ENCODE data around the gene RAB40B.
A peak's percentile ranks its signal among the peaks of the same experiment; 100 is the strongest.
"Not testable (repeated sequence)": the region's sequence is repeated elsewhere in the genome, so short reads cannot be mapped to it uniquely, and the experiment has no call there.

Gene RAB40B

GRCh38 chr17:82698065-82698973, at the start of gene RAB40B:
RAB40B (minus strand) TSS chr17:82698698; CDS start chr17:82698596, 102 bp downstream.
- peak; percentile 97 for DNase-seq

- no peak for DNase-seq
Measured at GRCh38 chr17:82745524-82745923, 47.0 kb upstream of the RAB40B start.

GRCh38 chr17:82744736-82745135, 46.2 kb upstream of the RAB40B start:
- not testable (repeated sequence) for DNase-seq

DNA sequence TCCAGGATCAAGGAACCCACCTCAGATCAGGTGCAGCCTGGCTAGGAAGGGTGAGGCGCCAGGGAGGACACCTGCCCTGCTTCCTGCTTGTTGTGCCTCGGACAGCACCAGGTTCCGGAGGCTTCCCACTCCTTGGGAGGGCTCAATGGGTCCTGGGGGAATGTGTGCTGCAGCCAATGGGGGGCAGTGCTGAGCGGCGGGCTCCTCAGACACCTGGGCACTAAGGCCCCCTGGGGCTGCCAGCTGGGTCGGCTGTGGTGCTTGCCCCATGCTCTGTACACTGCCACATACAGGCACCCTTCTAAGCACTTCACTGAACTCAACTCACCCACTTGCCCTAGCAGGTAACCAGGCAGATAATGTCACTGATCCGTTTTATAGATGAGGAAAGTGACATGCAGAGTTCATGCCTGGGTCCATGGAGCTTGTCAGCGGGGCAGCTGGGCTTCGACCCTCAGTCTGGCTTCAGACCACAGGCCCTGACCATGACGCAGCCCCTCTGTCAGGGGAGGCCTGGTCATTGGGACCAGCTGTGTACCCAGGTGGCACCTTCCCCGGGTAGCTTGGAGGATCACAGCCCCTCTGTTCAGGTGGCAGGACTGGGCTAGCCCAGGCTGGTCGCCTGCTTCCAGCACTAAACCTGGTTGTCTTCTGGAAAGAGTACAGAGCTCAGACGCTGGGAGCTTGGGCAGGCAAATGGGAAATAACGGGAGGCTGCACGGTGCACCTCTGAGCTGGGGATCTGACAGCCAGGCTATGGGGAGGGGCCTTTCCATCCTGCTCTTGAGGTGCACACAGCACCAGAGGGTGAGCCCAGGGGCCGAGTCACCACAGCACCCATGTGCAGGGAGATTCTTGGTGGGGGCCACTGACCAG, 45.1 kb upstream of the RAB40B start:
- DNase-seq, result no peak

DNA sequence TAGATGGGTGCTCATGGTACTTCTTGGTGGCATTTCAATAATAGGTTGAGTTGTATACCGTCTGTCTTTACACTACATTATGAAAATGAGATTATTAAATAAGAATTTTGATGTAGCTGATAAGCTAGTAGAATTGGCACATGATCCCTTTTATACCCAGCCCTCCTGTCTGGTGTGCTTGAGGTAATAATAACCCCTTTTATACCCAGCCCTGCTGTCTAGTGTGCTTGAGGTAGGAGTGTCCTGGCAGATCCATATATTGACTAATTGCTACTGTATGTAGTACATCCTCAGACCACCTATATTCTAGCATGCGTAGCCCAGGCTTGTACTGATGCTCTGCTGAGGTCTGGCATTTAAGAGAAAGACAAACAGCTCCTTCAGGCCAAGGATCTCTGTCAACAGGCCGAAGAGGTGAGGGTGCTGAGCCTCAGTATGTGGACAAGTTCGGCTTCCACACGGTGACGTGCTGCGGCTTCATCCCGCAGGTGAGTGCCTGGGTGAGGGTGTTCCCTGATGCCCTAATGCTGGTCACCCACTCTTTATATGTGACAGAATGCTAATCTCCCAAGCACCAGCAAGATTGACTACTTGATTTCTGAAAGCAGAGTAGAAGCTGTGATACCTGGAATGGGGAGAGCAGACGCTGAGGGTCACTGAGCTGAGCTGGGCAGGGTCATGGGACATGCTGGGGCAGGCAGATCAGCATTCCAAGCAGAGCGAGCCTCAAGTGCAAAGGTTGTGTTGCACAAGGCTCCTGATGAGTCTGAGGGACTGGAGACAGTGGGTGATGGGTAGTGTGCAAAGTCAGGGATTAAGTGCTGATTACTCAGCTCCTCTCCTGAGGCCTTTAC, 42.6 kb upstream of the RAB40B start:
- DNase-seq, result no peak

GRCh38 chr17:82737967-82738877, 39.7 kb upstream of the RAB40B start:
- DNase-seq, result no peak

- DNase-seq, result no peak
Measured at GRCh38 chr17:82736511-82737185, 38.1 kb upstream of the RAB40B start.

- peak; percentile 54 for DNase-seq
Measured at GRCh38 chr17:82734987-82735866, 36.7 kb upstream of the RAB40B start, which contains the start of gene FN3K. FN3K (plus strand) TSS chr17:82735615; CDS start chr17:82735637, 22 bp downstream.

GRCh38 chr17:82732118-82732743, 33.7 kb upstream of the RAB40B start:
- DNase-seq, result no peak

- DNase-seq, result no peak
Measured at GRCh38 chr17:82729479-82730260, 31.2 kb upstream of the RAB40B start.

DNA sequence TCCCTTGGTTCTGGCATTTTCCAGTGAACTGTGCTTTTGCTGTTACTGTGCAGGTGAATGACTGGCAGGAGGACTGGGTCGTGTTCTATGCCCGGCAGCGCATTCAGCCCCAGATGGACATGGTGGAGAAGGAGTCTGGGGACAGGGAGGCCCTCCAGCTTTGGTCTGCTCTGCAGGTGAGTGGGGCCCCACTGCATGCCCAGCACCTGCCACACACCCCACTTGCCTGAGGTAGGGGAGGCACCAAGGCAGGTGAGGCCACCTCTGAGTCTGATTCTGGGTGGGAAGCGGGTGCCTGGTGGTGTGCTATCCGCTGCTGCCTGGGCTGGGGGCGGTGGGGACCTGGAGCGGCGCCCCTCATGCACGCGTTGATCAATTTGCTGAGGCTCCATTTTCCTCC, 27.9 kb upstream of the RAB40B start:
- DNase-seq, result no peak

DNA sequence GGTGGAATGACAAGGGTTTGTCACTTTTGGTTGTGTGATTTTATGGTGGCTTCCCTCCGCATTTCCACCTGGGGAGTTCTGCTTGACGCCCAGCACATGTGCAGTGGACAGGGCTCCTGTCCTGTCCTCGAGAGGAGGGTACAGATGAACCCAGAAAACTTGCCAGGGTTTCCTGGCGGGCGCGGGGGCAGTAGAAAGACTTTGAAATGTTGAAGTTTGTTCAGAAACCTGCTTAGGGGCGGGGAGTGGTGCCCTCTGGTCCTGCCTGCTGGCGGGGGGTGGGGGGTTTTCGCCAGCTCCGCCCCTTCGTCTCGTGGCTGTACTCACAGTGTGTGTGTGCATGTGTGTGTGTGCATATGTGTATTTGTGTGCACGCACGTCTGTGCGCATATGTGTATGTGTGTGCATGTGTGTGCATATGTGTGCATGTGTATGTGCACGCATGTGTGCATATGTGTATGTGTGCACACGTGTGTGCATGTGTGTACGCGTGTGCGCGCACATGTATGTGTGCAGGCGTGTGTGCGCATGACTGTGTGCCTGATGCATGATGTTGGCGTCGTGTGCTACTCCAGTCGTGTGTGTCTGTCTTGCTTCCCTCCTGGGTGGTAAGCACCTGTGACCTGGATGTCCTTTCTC, 24.8 kb upstream of the RAB40B start:
- DNase-seq, result no peak

DNA sequence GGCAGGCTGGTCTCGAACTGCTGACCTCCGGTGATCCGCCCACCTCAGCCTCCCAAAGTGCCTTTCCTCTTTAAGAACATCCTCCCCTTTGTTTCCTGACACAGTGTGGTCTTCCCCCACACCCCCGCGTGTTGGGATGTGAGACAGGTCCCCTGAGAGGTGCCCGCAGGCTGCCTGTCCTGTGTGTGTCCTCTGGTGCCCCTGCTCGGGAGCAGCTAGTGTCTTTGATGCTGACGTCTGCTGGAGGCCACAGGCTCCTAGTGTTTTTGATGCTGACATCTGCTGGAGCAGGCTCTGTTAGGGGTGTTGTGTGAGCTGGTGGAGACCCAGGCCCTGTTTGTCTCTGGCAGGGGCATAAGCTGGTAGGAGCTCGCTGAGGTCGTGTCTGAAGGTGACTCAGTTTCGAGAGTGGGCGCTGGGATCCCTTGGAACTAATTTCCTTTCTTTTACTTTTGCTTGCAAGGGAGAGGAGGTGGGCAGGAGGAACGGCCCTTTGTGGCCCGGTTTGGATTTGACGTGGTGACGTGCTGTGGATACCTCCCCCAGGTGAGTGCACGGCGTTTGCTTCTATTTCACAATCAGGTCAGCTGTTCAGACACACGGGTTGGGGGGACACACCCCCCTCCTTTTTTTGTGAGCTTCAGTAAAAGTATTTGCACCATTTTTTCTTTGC, 24.0 kb upstream of the RAB40B start:
- no peak for DNase-seq

DNA sequence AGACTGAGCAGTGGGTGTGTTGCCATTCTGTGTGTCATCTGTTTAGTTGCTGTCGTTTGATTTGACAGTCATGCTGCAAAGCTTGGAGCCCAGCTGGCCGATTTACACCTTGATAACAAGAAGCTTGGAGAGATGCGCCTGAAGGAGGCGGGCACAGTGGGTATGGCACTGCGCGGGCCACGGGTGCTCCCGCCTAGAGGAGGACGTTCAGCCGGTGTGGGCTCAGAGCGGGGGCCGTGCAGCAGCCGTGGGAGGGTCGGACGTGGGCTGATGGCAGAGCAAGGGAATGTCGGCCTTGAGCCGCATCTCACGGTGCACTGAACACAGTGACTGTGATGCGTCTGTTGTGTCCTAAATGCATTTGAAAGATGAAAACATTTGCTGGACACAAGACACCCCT, 21.7 kb upstream of the RAB40B start:
- no peak for DNase-seq

DNA sequence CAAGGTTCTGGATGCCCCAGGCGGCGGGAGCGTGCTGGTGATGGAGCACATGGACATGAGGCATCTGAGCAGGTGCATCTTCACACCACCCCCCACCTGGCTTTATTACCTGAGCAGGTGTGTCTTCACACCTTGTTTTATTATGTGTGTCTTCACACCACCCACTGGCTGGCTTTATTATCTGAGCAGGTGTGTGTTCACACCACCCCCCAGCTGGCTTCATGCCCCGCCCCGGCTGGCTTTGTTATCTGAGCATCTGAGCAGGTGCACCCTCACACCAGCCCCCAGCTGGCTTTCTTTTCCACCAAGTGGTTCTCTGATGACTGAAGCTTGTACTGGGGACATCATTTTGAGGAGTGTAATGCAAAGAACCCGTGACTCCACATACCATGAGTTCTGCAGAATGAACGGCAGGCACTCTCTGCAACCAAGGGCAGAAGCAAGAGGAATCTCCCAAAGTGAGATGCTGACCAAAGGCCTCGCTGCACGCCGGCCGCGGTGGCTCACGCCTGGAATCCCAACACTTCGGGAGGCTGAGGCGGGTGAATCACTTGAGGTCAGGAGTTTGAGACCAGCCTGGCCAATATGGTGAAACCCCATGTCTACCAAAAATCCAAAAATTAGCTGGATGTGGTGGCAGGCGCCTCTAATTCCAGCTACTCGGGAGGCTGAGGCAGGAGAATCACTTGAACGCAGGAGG, 20.6 kb upstream of the RAB40B start:
- DNase-seq, result no peak

DNA sequence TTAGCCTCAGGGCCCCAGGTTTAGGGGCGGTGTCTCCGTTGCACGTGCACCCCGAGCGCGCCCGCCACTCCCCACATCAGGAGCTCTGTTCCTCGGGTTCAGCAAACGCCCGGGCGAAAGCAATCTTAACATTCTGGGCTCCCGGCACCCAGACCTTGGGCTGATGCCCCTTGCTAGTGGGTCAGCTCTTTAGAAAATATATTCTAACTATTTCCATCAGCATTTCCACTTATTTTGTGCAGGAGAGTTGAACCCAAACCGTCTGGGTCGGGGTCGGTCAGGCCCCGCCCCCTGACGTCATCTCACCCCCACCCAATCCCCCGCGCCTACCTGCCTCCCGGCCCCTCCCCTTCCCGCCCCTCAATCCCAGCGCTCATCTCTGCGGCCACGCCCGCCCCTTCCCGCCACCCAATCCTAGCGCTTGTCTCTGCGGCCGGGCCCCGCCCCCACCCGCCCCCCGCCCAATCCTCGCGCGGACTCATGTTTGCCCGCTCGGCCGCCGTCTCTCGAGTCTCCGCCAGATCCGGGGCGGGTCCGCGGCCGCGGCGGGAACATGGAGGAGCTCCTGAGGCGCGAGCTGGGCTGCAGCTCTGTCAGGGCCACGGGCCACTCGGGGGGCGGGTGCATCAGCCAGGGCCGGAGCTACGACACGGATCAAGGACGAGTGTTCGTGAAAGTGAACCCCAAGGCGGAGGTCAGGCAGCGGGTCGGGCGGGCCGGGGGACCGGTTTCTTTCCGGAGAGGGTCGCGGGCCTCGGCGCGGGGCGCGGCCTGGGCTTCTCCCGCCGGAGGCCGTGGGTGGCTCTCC, 17.9 kb upstream of the RAB40B start, which contains the start of gene FN3KRP:
Gene FN3KRP (plus strand): TSS at position 504 of the 808 bp plus-strand sequence. CDS start 50 bp downstream, at position 554.
- DNase-seq, result peak; percentile 80

Data from NCI-H226 (cell line).